GM12878 (cell line): ENCODE measurements around the gene GK2. TPM values are rescaled to one million over a fixed set of nuclear protein-coding genes. Genes with fewer than 3 reads are reported as not detected.

ENCODE experiments used
- ATAC-seq: fragments of 200-7000 bp; cut with Tn5 transposase; 3 replicates; pipeline ENCODE4 v1.9.1; 2020; ENCODE audit warnings: mild to moderate bottlenecking, moderate library complexity
- BruUV-seq: library from RNA; stranded (reverse); fragments of 400-500 nt; replicated peaks from 2 replicates; lab custom pipeline; 2021; lab: Mats Ljungman, UMichigan
- CTCF ChIA-PET: fragments of 300-600 bp; sonication (Branson Sonifier 250); formaldehyde crosslinking; extraction: SDS; loops from one replicate; lab custom pipeline; 2021; ENCODE audit warnings: inconsistent platforms; lab: Yijun Ruan, JAX
- POLR2A ChIA-PET: fragments of 350-600 bp; formaldehyde crosslinking; extraction: SDS; loops from one replicate; lab custom pipeline; 2021; ENCODE audit warnings: inconsistent platforms; lab: Charles Lee
- RAD21 ChIA-PET: fragments of 300-600 bp; sonication (Branson Sonifier 250); formaldehyde crosslinking; loops from one replicate; lab custom pipeline; 2023; ENCODE audit warnings: antibody characterized with exemption; ENCODE audit not compliant: unreplicated experiment; lab: Charles Lee
- SMC1A ChIA-PET: fragments of 300-600 bp; sonication (Branson Sonifier 250); formaldehyde crosslinking; loops from one replicate; lab custom pipeline; 2023; ENCODE audit not compliant: unreplicated experiment, uncharacterized antibody; lab: Charles Lee
- DNase-seq: peaks from one replicate; pipeline ENCODE4 v3.0.0-alpha.2; 2011; ENCODE audit warnings: low read depth, low spot score
- FAIRE-seq: peaks from 3 replicates; lab custom pipeline; 2011; peaks lifted over from hg19 to GRCh38; lab: Jason Lieb, UNC
- H2AFZ ChIP-seq: 2 replicates; pipeline ENCODE4 v1.6.0; 2011; ENCODE audit warnings: low read depth, low read length, control low read depth; ENCODE audit not compliant: control insufficient read depth
- H3K27ac ChIP-seq: 2 replicates; pipeline ENCODE4 v1.5.1; 2011; ENCODE audit warnings: control low read depth; ENCODE audit not compliant: control insufficient read depth, insufficient read depth
- H3K27me3 ChIP-seq, 2 experiments: replicated peaks in 1 of 2; 2 replicates each; pipeline versions ENCODE4 v1.6.0 to v1.6.1; 2011; ENCODE audit warnings: low read length in 1 of 2; ENCODE audit not compliant: control insufficient read depth in 2 of 2, insufficient read depth in 2 of 2
- H3K36me3 ChIP-seq, 2 experiments: 2 replicates each; pipeline ENCODE4 v1.5.1; 2011; ENCODE audit warnings: low read length in 1 of 2; ENCODE audit not compliant: control insufficient read depth in 2 of 2, insufficient read depth in 2 of 2
- H3K4me1 ChIP-seq: 2 replicates; pipeline ENCODE4 v1.6.1; 2011; ENCODE audit warnings: mild to moderate bottlenecking, low read length, moderate library complexity, mixed read lengths; ENCODE audit not compliant: control insufficient read depth, insufficient read depth
- H3K4me2 ChIP-seq: 2 replicates; pipeline ENCODE4 v1.6.0; 2011; ENCODE audit warnings: control low read depth; ENCODE audit not compliant: control insufficient read depth, insufficient read depth
- H3K4me3 ChIP-seq: fragments of 200-600 bp; sonication (generic); 2 replicates; pipeline ENCODE4 v1.5.1; 2016
- H3K79me2 ChIP-seq: 2 replicates; pipeline ENCODE4 v1.6.0; 2011; ENCODE audit warnings: low read length; ENCODE audit not compliant: control insufficient read depth, insufficient read depth
- H3K9ac ChIP-seq: 2 replicates; pipeline ENCODE4 v1.8.0; 2011; ENCODE audit warnings: low read length, control low read depth, mixed read lengths; ENCODE audit not compliant: control insufficient read depth, insufficient read depth
- H3K9me3 ChIP-seq: replicated peaks from 3 replicates; pipeline ENCODE4 v1.5.1; 2011; ENCODE audit warnings: mild to moderate bottlenecking, low read length; ENCODE audit not compliant: control insufficient read depth, insufficient read depth
- H4K20me1 ChIP-seq: 2 replicates; pipeline ENCODE4 v1.6.0; 2011; ENCODE audit not compliant: control insufficient read depth, insufficient read depth
- EGR1 ChIP-seq, 2 experiments: IDR thresholded peaks; 1 replicate in 1 of 2; 2 replicates in 1 of 2; pipeline ENCODE4 v1.6.1; 2011 to 2012; ENCODE audit warnings: low read depth in 2 of 2, low read length in 2 of 2, borderline replicate concordance in 1 of 2, mild to moderate bottlenecking in 1 of 2, moderate library complexity in 1 of 2
- TCF7 ChIP-seq: IDR thresholded peaks from 2 replicates; pipeline ENCODE4 v1.6.1; 2014; ENCODE audit warnings: antibody characterized with exemption, borderline replicate concordance
- WGBS: methylation state at CpG from one replicate; pipeline ENCODE4 v1.1.6; 2016; ENCODE audit warnings: low lambda C conversion rate; ENCODE audit not compliant: insufficient replicate concordance, insufficient coverage; ENCODE audit errors: missing lambda C conversion rate; 5-methylcytosine and 5-hydroxymethylcytosine counted together
- in situ Hi-C: fragments of 300-500 bp; cut with MboI; formaldehyde crosslinking; loops from 9 replicates; pipeline ENCODE4 v1.14.3; 2018; ENCODE audit warnings: mixed read lengths
- intact Hi-C: fragments of 100-400 bp; cut with micrococcal nuclease; formaldehyde crosslinking; loops from one replicate; pipeline ENCODE4 v1.14.2; 2022; ENCODE audit not compliant: unreplicated experiment
- polyA plus RNA-seq, 11 experiments: library from polyadenylated mRNA; depleted of rRNA in 4 of 11; unstranded in 6 of 11; stranded (reverse) in 5 of 11; fragments of >200 nt; fragmentation: Nextera tagmentation in 4 of 11; fragmentation: Illumina TruSeq in 1 of 11; extraction: Ambion mirVana in 4 of 11; extraction: Trizol in 1 of 11; gene quantifications; 1 replicate in 1 of 11; 2 replicates in 10 of 11; pipeline versions ENCODE4 v1.2.1 to v1.2.3, GENCODE V29; 2011 to 2016; ENCODE audit warnings: inconsistent platforms in 2 of 11, missing spikeins in 2 of 11, low read depth in 1 of 11
- total RNA-seq, 4 experiments: library from RNA; depleted of rRNA in 3 of 4; stranded (reverse); fragments of >200 nt in 3 of 4; fragmentation: Illumina TruSeq in 1 of 4; extraction: Trizol in 1 of 4; gene quantifications; 2 replicates each; pipeline versions ENCODE4 v1.2.1 to v1.2.3, GENCODE V29; 2013 to 2021
- TF ChIP-seq, protein P1 (sequence below): IDR thresholded peaks from 2 replicates; pipeline ENCODE4 v1.6.1; 2012; ENCODE audit warnings: improper control_type of control experiment, low read depth, low read length; ENCODE audit not compliant: insufficient replicate concordance

Gene GK2
- total and polyA plus RNA-seq, 10 of the 15 experiments (the other 5 are each of a cell fraction or from before 2014, with no cell fraction given), result not detected

GRCh38 chr4:79403356-79403755 lies 4.7 kb downstream of the GK2 start:
- ChIA-PET CTCF (interaction anchor here (1.2 kb wide), 1 partner anchor 362 kb away, joined by 3 read pairs; no protein-coding TSS in a partner anchor), RAD21 (no interaction called here), POLR2A (no interaction called here), SMC1A (no interaction called here)
- H3K79me2 ChIP-seq, result no peaks in the 10 kb centered on the region
- WGBS, result 35% methylated on average over 1 of the region's 1 CpG
- no peaks in the 10 kb centered on the region for H3K36me3 ChIP-seq
- no peaks in the 10 kb centered on the region for H3K9me3 ChIP-seq
- H3K27ac ChIP-seq, result no peak overlapping the region
- H4K20me1 ChIP-seq, result no peaks in the 10 kb centered on the region
- intact Hi-C loops, result no loop called here
- in situ Hi-C loops, result no loop called here
- DNase-seq (no peak), ATAC-seq (no peak), FAIRE-seq (no peak)
- no peak overlapping the region for H3K4me3 ChIP-seq
- no peak overlapping the region for H3K9ac ChIP-seq
- H3K4me1 ChIP-seq, result no peaks in the 10 kb centered on the region
- TF ChIP-seq EGR1 (IDR thresholded peaks at IDR 0.05; ENCODE audit: borderline replicate concordance in 1 of 2, low read depth in 2 of 2, low read length in 2 of 2) (no peak), TCF7 (no peak)
- TF ChIP-seq, protein P1, sequence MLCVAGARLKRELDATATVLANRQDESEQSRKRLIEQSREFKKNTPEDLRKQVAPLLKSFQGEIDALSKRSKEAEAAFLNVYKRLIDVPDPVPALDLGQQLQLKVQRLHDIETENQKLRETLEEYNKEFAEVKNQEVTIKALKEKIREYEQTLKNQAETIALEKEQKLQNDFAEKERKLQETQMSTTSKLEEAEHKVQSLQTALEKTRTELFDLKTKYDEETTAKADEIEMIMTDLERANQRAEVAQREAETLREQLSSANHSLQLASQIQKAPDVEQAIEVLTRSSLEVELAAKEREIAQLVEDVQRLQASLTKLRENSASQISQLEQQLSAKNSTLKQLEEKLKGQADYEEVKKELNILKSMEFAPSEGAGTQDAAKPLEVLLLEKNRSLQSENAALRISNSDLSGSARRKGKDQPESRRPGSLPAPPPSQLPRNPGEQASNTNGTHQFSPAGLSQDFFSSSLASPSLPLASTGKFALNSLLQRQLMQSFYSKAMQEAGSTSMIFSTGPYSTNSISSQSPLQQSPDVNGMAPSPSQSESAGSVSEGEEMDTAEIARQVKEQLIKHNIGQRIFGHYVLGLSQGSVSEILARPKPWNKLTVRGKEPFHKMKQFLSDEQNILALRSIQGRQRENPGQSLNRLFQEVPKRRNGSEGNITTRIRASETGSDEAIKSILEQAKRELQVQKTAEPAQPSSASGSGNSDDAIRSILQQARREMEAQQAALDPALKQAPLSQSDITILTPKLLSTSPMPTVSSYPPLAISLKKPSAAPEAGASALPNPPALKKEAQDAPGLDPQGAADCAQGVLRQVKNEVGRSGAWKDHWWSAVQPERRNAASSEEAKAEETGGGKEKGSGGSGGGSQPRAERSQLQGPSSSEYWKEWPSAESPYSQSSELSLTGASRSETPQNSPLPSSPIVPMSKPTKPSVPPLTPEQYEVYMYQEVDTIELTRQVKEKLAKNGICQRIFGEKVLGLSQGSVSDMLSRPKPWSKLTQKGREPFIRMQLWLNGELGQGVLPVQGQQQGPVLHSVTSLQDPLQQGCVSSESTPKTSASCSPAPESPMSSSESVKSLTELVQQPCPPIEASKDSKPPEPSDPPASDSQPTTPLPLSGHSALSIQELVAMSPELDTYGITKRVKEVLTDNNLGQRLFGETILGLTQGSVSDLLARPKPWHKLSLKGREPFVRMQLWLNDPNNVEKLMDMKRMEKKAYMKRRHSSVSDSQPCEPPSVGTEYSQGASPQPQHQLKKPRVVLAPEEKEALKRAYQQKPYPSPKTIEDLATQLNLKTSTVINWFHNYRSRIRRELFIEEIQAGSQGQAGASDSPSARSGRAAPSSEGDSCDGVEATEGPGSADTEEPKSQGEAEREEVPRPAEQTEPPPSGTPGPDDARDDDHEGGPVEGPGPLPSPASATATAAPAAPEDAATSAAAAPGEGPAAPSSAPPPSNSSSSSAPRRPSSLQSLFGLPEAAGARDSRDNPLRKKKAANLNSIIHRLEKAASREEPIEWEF, result no peak
- no peak overlapping the region for H2AFZ ChIP-seq
- H3K4me2 ChIP-seq, result no peak overlapping the region
- no peaks in the 10 kb centered on the region for H3K27me3 ChIP-seq
- BruUV-seq, result no TSS peak
